HG03520 (cell line): Measurements from ENCODE around the gene HOXA1.

Source experiments
- ATAC-seq: cut with Tn5 transposase; IDR thresholded peaks from one replicate; pipeline ENCODE4 v1.9.1; 2021; ENCODE audit warnings: mild to moderate bottlenecking, moderate library complexity; ENCODE audit not compliant: unreplicated experiment

HOXA1 gene

DNA sequence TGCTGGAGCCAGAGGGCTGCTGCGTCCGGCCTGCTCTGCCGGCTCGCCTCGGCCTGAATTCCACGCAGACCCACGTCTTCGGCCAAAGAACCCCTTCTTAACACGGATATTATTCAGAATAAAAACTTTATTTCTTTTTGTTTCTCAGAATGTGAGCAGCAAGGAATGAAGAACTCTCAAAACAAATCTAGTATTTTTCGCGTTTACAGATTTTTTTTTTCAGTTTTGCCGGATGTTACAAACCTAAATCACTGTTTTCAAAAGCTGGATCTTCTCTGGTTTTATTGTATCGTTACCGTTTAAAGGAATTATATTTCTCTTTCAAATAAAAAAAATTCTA lies 11.1 kb upstream of the HOXA1 start:
- no peak for ATAC-seq

DNA sequence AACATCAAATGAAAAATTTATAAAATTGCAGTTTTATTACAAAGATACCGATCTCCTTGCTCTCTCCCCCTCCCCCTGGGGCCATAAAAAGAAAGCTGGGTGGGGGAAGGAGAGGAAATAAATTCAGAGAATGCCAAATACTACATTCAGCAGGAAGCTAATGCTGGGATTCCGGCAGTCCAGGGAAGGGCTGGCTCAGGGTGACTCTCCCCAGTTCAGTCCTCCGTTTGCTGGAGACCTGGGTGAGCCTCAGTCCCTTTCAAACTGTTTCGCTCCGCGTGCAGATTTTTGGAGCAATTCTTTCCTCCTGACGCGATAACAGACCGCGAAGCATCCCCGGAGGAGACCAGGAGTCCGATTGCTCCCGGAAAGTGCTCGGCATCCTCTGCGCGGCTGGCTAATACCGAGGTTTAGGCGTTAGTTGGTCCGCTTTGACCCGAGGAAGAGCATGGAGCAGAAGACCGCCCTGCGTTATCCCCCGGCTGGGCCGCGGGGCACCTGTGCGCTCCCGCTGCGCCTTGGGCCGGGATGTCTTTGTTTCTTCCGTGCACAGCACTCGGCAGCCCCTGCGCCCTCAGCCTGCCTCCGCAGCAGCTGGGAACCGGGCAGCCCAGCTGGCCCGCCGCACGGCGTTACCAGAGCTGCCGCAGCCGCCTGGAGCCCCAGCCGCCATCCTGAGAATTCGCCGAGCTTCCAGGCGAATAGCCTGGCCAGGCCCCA lies 10.5 kb upstream of the HOXA1 start:
- ATAC-seq, result no peak

DNA sequence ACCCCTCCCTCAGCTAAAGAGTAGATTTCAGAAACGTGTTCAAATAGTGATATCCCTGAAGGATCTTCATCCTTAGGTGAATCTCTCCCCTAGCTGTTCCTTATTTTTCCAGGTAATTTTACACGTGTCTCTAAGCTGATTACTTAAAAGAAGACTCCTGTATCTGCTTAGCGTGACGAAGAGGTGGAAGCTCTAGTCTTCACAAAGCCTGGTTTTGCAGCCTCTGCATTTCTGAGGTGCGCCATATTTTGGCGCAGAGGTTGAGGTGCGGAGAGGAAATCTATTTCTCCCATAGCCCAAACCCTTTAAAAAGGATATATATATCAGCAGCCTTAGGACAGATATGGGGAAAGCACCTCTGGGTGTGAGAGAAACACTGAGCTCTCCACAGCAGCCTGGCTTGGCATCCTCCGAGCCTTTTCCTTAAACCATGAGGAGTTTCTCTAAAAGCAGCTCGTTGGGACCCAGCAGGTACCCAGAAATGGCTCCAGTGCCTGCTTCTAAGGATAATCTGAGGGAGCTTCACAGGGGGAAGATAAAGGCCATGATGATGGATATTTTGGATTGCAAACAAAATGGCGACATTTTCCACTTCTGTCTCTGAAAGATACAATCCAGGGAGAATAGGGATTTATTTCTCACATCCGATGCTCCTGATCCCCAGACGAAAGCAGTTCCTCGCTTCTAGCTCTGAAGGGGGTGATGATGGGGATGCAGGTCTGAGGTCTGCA lies 9.7 kb upstream of the HOXA1 start:
- no peak for ATAC-seq

DNA sequence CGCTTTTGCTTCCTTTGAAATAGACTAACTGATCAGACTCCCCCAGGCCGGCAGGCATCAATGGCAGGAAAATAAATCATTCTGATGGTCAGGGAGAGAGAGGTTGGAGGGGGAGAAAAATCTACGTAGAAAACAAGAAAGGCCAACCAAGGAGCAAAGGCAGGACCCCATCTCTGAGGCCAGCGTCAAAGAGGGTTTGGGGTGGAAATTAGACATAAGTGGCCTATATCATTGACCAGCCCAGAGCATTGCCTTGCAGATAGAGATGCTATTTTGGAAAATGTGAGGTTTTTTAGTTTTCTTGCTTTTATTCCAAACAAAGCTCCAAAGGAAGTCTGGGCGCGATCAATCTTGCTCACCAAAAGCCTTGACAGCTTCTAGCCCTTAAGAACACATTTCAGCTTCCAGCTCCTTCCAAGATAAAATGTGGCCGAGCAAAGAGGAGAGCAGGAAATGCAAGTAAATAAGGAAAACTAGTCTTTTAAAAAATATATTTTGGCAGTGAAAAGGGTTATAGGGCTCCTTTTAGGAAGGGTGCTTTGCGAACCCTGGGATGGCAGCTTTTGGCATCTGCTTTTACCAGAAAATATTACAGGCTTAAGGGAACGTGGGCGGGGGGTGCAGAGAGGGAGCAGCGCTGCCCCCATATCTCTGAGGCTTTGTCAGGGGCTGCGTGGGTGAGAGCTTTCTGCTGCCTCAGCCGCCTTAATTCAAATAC lies 8.7 kb upstream of the HOXA1 start:
- ATAC-seq, result no peak

DNA sequence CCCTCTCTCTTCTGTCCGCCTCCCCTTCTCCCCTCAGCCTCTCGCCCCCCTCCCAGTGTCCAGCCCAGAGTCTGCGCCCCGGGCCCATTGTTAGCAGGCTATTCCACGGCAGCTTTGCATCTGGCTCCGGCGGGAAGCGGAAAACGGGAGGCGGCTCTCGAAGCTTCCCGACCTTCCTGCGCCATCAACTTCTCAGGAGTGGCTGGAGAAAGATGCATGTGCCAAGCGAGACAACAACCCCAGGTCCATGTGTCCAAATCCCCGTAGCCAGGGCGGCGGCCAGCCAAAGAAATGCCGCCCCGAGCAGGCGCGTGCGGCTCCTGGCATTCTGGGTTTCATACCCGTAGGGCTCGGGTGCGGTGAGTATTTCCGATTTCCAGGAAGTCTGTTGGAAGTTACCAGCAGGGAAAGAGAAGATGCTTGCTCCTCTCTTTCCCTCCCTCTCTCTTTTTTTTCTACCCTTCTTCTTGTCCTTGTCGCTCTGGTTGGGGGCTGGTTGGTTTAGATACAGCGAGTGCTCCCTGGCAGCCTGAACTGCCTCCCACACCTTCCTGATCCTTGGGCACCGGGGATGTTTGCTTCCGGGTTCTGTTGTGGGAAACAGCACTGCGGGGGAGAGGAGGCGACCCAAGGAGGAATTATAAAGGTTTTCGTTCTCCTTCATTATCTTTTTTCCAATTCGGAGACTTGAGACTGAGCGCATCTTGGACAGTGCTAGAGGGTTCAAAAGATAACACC lies 7.9 kb upstream of the HOXA1 start:
- no peak for ATAC-seq

DNA sequence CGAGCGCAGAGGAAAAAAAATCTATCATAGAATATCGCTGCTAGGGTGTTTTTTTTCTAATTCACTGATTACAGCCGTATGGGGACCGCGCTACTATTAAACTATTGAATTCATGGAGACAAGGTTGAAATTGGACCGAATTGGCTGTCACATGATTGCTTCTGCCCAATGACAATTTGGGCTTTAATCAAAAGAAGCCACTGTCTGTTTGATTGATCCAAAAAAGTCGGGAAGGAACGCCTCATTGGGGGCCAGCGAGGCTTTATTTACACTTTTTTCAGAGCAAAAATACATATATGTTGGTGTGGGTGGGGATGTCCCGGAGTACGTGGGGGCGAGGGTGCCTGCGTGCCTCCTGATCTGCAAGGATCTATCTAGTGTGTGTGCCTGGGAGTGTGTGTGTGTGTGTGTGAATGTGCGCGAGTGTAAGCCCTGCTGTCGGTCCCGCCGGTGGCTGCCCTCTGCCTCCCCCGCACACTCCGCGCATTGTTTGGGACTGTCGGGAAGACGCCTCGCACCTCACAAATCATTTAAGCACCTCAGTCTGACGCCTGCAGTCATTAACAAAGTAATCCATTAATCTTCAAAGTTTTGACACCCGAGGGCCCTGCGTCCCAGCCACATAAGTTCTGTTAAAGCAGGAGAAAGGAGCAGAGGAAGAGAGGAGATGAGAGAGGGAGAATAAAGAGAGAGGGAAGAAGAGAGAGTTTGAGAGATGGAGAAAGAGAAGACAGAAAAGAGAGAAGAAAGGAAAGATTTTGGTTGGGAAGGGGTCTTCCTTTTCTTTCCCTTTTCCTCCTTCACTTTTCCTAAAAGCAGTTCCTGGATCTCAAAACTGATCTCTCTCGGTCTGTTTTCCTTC lies 7.0 kb upstream of the HOXA1 start, which contains the start of gene HOXA2:
TSS of gene HOXA2 (minus strand) at position 103 of the 862 bp plus-strand sequence. CDS start 183 bp downstream, outside the sequence.
- ATAC-seq, result no peak

DNA sequence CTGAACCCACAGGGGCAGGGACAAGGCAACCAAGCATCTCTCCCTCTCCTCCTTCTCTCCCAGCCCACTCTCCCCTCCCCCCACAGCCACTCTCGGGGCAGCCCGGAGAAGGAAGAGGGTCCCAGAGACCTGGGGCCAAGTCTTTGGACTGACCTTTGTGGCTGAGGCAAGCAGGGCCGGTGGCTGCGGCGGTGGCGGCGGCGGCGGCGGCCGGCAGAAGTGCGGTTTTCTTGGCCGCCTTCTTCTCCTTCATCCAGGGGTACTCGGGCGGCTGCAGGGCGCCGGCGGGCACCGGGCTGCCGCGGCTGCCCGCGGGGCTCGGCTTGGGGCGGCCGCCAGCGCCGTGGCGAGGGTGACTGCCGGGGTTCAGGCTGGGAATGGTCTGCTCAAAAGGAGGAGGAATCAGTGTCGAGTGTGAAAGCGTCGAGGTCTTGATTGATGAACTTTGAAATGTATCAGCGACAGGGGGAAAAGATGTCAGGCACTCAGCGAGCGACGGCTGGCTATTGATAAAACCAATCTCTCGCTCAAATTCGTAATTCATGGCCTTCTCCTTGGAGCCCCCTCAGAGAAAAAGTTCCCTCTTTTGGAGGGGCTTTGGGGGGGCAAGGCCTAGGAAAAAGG lies 6.3 kb upstream of the HOXA1 start:
- ATAC-seq, result no peak

DNA sequence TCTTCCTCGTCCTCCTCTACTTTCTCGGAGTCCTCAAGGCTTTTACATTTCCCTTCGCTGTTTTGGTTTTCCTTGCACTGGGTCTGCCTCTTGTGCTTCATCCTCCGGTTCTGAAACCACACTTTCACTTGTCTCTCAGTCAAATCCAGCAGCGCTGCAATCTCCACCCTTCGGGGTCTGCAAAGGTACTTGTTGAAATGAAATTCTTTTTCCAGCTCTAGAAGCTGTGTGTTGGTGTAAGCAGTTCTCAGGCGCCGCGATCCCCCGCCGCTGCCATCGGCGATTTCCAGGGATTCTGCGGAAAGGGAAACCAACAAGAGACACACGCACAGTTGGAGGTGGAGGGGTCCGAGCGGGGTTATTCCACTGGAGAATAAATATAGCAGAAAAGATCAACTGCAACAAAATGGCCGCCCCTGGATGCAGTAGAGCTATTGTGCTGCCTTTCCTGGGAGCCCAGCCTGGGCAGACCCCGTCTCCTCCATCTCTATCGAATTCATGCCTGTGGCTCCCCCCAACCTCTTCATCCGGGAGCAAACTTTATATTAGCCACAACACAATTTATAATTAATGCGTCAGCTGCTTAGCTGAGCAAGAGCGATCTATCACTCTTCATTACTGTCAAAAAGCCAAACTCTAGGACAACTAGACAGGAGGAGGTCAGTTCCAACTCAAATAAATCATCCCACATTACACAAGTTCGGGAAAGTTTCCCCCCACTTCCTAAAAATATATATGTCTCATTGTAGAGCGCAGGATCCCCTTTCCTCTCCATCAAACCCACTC lies 5.6 kb upstream of the HOXA1 start:
- ATAC-seq, result no peak

DNA sequence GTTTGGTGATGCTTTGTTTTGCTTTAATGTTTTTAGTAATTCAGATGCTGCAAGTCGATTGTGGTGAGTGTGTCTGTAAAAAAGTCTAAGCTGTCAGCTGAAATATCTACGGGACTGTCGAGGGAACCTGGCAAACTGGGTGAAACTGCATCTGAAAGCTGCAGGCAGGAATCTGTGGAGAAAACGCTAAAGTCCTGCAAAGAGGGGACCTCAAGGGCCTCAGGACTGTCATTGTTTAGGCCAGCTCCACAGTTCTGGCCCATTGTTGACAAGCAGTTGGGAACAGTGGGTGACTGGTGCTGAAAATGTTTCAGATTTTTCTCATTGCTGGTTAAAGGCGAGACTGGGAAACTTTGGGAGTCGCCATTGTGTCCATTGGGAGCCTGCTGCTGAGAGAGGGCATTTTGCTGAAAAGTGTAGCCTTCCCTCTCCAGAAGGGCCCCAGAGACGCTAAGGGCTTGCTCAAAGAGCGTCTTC lies 4.9 kb upstream of the HOXA1 start:
- ATAC-seq, result no peak

DNA sequence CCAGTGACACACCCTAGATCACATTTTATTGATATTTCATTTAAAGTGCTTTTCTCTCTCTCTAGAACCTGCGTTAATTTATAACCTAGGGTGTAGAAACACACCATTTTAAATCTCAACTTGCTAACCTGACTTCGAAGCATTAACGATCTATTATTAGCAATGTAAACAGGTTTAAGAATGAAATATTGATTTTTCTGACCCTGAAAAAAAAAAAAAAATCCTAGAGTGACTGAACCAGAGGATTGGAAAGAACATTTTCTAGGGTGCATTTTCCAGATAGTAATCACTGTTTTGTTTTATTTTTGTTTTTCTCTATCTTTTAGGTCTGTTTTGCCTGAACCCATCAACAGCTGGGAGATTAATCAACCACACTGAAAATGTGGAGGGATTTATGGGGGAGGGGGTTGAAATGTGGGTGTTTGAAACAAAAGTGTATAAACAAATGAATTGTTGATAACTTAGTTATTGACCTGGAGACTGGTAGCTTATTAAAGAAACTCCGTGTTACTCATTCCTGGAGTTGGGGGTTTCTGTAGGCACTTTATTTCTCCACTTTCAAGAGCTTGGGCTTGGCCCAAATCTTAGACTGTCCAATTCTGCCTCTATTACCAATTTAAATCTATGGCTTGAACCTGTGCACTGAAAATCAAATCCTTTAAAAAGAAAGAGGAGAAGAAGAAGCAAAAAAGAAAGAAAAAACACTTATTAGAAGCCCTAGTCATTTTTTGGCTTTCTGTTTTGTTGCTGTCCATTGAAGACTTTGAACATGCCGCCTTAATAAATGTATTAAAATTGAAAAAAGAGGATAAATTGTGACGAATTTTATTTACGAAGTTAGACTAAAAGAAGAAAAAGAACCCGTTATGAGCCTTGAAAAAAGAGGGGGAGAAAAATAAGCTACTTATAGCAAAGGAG lies 3.9 kb upstream of the HOXA1 start:
- ATAC-seq, result no peak

DNA sequence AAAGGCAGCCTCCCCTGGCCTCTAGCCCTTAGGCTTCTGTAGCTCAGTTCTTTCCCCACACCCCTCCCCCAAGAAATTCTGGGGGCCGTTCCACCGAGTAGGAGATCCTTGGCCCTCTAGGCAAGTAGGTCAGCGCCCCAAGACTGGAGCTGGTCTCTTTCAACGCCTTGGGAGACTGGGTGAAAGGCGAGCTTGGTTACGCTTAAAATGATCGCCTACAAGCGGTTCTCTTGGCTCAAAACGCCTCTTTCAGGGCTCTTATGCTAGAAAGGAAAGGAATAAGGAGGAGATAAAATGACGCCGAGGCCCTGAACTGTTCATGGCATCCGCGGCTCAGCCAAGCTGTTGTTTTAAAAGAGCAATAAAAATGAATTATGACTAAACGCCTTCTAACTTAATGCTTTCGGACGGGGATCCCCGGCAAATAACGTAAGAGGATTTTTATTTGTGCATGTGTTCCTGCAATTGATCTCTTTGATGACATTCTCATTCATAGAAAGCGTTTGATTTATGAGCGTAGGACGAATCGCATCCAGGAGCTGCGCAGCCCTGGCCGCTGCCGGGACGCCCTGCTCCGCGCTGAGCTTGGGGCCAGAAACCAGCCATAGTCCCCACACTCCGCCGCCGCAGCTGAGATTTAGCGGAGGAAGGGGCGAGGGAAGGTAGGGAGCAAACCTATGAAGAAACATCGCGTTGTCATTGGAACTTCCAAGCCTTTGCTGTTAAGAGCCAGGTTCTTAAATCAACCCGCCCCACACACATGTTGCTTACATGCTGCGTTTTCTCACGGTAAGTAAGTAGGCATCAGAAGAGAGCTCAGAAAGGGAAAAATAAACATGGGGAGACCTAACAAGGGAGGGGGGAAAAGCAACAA lies 3.0 kb upstream of the HOXA1 start:
- ATAC-seq, result no peak

DNA sequence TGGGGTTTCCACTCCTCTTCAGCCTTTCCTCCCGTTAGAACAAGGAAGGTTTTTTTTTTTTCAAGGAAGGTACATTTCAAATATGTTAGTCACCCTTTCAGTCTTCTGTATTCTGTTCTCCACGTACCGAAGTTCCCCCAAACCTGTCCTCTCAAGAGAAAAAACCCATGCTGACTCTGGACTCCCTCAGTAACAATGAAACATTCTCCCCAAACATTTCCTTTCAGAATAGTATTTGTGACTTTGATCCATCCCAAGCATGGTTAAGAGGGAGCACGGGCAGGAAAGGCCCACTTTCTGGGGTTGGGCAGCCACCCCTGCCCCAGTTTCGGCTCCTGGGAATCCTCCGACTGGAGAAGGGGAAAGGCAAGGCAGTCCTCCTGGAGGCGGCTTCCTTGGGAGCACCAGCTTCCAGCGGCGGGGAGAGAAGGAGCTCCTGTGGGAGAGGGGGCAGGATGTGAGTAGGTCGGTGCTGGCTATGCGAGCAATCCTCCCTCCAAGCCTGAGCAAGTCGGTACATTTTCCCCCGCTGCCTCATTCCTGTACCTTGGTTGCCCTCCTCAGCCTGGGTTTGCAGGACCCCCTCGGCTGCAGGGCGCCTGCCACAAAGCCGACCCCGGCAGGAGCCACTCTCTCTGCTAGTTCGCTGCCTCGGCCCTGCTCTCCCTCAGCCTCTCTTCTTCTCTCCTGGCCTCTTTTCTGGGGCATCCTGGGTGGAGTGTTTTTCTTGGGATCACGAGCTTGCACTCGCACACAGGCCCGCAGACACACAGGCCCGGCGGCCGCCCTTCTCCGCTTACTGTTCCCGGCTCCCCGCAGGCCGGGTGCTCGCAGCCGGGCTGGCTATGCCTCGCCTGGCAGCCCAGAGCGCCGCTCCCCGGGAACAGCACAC lies 2.1 kb upstream of the HOXA1 start:
- no peak for ATAC-seq

DNA sequence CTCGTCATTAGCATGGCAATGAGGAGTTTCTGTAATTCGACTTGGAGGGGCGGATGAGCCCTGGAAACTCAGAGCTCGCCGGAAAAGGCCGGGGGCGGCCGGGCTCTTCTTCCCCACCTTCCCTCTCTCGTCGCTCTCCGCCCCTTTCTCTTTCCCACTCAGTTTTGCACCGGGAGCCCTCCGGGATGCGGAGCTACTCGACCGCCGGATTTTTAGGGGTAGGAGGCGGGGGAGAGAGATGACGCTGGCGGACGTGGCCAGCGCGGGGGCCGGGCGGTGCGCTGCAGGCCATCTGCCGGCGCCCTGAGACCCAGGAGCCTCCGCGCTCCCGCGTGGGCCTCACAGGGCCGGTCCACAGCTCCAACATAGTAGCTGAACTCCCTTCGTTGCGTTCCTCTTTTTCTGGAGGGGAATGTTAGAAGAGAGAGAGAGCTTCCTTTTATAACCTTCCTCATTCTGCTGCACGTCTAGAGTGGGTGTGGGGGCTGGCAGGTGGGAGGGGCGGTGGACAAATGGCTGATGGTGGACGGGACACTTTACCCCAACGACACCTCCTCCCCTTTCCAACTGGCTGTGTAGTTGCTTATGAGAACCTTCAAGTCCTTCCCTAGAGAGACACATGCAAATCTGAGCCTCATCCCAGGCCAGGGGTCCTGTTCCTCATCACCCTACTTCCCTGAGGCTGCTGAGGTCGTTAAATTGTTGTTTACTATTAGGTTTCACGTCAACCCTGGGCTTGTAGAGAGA lies 1.1 kb upstream of the HOXA1 start:
- no peak for ATAC-seq

DNA sequence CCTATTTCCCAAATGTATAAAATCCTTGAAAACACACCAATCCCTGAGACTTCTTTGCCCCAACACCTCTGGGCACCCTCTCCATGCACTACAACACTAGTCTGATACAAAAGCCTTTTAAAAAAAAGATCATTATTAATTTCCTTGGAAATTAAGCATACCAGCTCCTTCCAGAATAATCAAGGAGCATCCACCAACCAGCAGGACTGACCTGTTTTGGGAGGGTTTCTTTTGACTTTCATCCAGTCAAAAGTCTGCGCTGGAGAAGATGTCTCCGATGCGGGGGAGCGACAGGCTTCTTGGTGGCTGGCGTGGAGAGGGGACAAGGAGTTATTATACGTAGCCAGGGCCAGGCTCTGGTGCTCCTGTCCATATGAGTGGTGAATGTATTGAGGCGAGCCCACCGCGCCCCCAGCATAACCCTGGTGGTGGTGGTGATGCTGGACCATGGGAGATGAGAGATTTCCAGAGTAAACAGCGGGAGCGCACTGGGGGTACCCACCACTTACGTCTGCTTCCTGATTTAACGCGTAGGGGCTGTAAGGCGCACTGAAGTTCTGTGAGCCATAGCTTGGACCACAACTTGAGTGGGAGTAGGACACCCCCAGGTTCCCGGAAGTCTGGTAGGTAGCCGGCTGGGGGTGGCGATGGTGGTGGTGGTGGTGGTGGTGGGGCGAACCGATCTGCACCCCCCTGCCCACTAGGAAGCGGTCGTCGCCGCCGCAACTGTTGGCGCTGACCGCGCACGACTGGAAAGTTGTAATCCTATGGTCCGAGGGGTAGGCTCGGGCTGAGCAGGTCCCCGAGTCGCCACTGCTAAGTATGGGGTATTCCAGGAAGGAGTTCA lies 527 bp downstream of the HOXA1 start:
- ATAC-seq, result peak; percentile 11
